Measurements from ENCODE around the gene RIC3.
A peak's percentile ranks its signal among the peaks of the same experiment; 100 is the strongest.

The RIC3 gene

DNA sequence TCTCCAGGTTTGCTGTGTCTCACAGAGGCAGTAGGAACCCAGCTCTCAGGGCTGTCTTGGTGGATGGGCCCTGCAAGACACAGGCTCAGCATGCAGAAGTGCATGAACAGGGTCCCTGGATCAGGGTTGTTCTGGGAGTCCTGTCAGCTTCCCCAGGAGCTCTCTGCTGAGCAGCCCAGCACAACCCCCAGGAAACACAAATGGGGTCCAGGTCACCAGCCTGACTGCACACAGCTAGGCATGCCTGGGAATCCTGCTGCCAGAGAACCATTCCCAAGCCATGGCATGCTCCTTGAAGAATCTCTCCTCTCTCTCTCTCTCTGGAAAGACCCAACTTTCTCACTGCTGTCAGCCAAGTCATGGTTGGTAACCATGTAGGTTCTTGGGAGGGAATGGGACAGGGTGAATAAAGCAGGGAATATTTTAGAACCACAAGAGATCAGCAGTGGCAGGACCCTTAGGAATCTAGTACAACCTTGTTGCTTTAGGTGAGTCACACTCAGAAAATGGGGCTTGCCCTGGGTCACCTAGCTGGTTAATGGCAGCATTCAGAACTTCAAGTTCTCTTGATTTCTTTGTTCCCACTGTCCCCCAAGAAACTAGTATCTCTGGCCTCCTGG lies 66.4 kb downstream of the RIC3 start:
- DNase-seq, result no peak

DNA sequence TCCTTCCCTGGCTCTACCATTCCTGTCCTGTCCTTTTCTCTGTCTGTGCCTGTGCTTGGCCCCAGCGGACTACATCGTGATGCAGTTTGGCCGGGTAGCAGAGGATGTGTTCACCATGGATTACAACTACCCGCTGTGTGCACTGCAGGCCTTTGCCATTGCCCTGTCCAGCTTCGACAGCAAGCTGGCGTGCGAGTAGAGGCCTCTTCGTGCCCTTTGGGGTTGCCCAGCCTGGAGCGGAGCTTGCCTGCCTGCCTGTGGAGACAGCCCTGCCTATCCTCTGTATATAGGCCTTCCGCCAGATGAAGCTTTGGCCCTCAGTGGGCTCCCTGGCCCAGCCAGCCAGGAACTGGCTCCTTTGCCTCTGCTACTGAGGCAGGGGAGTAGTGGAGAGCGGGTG lies 67.4 kb downstream of the RIC3 start:
- no peak for DNase-seq

DNA sequence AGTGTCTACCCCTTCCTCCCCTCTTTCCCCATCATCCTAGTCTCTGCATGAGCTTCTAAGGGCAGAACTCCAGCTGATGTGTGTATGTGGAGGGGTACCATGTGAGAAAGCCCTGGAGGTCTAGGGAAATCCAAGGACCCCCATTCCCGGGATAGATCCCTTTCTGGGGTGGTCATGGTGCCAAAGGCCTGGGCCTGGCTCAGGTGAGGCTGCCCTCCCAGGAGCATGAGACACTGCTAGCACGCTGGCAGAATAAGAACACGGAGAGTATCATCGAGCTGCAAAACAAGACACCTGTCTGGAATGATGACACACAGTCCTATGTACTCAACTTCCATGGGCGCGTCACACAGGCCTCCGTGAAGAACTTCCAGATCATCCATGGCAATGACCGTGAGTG lies 68.2 kb downstream of the RIC3 start:
- no peak for DNase-seq

DNA sequence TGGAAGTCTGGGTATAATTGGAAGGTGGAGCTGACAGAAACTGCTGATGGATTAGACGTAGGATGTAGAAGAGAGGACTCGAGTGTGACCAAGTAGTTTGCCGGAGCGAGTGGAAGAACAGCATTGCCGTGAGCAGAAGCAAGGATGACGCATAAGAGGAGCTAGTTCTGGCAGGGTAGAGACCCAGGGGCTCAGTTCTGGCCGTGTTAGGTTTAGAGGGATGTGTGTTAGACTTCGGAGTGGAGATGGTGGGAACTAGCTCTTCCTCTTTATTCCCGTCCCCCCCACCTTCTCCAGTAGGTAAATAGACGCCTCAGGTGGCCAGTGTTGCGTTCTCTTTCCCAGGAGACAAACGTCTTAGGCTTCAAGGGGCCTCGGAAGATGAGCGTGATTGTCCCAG lies 68.7 kb downstream of the RIC3 start:
- DNase-seq, result no peak

DNA sequence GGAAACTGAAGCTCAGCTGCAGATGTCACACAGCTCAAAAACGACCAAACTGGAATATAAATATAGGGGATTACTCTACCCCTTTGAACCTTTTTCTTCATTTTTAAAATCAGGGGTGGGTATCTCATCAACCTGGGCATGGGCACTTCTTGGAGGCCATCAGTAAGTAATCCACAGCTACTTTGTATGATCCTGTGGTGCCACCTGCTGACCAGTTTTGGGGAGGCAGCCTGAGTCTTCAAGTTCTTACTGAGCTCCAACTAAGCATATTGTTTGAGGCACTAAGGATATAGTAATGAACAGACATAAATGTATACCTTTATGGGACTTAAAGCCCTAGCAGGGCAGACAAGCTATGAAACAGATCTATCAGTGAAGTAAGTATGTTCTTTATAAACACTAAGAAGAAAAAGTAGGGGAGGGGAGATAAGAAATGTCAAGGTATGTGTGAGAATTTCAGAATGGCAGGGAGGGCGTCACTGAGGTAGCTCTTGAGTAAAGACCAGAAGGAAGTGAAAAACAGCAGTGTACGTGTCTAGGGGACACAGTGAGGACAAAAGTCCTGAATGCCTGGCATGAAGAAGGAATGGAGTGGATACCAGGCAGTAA lies 69.4 kb downstream of the RIC3 start:
- DNase-seq, result peak; percentile 74

DNA sequence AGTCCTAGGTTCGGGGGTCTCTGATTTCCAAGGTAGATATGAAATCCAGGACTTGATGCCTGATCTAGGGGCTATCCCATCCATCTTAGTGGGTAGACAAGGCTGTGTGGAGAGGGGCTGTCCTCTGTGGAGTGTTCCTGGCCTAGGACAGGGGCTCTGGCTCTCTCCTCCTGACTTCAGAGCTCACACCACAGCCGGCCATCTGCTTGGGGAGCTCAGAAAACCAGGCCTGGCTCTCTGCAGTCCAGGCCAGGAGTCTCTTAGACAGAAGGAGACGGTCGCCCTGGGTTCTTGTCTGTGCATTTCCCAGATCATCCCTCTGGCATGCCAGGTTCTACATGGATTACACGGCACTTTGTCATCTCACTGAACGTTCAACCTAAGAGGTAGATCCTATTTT lies 69.9 kb downstream of the RIC3 start:
- peak; percentile 49 for DNase-seq

DNA sequence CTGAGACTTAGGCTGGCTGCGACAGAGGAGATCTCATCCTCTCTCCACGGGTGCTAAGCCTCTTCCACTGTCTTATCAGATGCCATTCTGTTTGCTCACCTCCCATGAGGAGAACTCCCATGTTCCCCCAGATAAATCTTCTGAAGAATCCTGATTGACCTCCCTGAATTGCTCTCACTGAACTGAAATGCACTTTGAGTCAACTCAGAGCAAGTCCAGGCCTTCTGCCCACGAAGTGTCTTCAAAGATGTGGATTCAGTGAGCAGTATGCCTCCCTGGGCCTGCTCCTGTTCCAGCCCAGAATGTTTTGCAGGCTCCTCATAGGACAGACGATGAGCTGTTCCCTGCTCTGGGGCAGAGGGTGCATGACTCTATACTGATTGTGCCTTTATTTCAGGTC lies 70.5 kb downstream of the RIC3 start:
- peak; percentile 84 for DNase-seq

DNA sequence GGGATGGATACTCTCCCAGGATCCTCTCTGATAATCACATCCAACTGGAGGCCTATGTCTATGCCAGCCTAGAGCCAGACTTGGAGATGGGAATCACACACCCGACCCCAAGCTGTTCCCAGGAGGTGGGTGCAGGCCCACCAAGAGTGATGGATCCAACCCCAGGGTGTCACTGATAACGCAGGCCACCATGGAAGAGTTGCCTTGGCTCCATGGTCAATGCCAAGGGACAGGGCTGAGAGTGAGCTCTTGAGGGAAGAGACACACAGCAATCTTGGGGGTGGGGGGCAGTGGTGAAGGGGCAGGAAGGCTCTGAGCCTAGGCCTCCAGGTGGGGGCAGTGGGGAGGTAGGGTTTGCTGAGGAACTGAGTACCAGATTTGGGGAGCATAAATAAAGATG lies 70.9 kb downstream of the RIC3 start:
- no peak for DNase-seq

DNA sequence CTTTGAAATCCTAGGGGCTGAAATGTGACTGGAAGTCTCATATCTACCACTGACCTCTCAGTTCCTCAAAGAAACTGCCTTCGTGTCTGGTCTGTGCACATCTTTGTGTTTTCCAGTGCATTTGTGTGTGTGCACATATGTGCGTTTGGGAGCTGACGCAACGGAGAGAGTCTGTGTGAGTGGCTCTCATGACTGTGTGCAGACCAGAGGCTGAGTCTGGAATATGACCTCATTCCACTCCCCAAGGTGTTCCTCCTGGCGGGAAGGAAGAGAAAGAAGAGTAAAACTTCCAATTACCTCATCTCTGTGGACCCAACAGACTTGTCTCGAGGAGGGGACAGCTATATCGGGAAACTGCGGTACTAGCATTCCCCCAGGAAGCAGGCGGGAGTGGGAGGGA lies 71.4 kb downstream of the RIC3 start:
- DNase-seq, result peak; percentile 49

DNA sequence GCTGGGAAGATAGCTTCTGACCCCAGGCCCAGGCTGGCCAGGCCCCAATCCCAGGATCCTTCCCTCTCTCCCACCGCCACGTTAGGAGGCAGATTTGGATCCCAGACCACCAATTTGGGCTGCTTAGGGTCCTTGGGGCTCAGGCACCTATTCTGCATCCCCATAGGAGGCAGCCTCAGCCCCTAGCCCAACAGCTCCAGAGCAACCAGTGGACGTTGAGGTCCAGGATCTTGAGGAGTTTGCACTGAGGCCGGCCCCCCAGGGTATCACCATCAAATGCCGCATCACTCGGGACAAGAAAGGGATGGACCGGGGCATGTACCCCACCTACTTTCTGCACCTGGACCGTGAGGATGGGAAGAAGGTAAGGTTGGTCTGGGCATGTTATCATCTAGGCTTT lies 71.8 kb downstream of the RIC3 start:
- DNase-seq, result no peak

DNA sequence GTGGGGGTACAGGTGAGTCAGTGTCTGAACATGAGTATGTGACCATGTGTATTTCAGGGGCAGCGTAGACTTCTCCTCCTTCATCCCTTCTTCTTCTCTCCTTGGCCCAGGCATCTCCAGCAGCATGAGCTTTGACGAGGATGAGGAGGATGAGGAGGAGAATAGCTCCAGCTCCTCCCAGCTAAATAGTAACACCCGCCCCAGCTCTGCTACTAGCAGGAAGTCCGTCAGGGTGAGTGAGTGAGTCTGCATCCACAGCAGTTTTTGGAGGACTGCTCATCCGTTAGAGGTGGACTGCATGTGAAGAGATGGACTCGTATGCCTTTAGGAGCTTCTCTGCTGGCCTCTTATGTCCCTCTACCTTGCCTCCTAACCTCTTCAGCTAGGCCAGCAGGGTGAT lies 72.2 kb downstream of the RIC3 start:
- DNase-seq, result no peak

DNA sequence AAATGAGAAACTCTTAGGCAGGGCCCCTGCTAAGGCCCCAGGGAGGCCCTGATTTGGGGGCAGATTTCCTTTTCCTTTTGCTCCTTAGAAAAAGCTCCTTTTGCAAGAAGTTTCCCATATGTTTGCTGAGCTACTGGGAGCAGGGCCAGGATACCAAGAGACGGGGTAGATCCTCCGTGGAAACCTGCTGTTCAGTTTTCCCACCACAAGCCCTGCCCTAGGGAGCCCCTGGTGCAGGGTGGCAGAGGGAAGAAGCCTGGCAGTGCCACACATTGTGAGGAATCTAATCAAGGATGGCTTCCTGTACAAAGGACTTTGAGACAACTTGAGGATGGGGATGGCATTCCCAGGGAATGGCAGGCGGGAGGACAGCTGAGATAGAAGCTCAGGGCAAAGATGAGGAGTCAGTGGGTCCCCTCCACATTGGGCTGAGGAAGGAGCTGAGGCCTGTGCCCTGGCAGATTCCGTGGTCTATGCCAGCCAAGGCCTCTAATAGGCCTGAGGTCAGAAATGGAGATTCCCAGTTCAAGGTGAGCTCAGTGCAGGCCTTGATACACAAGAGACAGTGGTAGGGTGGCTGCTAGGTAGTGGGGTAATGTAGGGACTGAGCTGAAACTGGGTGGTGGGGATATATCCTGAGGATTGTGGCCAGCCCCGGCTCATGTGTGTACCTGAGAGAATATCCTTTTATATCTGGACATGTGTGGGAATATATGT lies 72.9 kb downstream of the RIC3 start:
- no peak for DNase-seq

DNA sequence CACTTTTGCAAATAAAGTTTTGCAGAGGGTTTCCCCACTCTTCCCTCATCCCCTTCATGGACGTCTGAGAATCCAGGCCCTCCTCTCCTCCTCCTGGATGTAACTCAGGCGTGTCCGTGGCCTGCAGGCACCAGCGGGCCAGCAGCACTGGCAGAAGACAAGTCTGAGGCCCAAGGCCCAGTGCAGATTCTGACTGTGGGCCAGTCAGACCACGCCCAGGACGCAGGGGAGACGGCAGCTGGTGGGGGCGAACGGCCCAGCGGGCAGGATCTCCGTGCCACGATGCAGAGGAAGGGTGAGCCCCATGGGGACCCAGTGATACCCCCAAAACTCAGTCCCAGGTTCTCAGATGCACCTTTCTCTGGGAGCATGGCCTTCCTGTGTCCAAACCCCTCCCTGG lies 73.5 kb downstream of the RIC3 start:
- no peak for DNase-seq

DNA sequence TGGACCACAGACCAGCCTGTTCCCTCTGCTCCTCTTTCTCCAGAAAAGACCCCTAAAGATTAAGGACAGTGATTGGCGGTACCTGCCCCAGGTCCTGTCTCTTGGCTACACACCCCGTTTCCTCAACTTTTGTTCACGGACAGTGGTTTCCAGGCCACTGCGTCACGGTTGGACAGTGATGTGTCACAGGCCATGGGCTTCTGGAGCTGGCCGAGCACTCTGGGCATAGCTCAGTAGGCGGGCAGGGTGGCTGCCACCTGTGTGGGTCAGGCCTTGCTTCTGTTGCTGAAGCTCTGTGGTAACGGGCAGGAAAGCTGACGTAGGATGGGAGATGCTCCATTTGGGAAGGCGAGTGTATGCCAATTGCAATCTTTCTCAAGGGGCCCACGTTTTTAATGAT lies 74.2 kb downstream of the RIC3 start:
- no peak for DNase-seq

DNA sequence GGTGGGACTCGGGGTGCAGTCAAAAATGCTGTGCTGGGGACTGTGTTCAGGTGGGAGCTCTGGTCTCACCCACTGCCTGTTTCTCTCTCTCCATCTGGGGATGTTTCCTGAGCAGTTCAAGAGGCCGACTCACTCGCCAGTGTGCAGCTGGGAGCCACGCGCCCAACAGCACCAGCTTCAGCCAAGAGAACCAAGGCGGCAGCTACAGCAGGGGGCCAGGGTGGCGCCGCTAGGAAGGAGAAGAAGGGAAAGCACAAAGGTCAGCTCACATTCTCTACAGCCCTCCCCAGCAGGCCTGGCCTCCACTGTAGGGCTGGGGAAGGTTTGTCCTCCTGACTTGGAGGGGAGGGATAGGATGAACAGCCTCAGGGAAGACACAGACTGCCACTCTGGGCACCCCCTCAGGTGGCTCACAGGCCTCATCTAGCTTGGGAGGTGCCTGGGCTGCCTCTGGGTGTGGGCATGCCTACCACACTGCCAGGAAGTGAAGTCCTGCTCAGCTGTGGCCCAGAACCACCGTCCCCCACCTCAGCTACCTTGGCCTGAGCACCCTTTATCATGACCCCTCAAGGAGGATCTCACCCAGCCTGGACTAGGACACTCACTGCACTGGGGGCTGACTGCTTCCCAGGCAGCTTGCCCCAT lies 74.8 kb downstream of the RIC3 start:
- no peak for DNase-seq

DNA sequence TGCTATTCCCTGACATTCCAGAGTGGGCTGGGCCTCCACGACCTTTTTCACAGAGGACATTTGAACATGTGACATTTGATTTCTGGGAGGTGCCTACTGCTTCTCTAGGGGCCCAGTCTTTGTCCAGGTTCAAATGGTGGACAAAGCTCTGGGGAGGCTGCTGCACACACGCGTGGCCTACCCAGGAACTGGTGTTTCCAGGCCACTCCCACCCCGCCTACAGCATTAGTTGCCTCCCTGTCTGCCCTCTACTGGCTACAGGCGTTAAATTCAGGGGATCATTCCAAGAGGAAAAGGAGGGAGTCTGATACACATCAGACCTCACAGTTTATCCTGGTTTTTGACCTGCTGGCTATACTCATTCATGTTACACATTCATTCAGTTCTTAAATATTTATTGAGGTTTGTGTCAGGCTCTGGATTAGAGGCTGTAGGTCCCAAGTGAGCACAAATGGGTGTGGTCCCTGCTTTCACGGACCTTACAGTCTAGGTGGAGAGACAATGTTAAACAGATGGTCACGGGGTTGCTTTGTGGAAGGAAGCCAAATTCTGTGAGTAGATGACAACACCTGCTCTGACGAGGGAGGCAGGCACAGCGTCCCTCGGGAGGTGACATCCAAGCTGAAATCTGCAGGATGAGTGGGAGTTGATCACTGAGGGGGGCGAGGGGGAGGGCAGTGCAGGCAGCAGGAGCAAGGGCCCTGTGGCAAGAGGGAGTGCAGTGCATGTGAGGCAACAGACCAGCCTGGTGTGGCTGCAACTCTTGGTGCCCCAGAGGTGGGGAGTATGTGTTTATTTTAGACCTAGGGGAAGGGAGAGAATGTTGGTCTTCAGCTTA lies 76.0 kb downstream of the RIC3 start:
- DNase-seq, result peak; percentile 69

DNA sequence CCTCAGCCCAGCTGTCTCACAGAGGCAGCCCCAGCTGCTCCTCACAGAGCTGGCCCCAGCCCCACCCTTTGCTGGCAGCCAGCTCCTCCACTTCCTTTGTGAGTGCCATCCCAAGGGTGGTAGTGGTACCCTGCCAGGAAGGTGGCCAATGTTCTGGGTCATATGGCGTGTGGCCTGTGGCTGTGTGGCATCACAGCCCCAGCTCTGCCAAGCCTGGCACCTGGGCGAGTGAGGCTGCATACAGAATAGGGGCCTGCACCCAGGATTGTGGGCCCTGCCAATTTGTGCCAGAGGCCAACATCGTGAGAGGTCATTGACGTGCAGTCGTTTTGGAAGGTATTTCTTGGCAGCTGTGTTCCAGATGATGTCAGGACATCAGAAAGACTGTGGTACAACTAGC lies 77.1 kb downstream of the RIC3 start:
- DNase-seq, result no peak

DNA sequence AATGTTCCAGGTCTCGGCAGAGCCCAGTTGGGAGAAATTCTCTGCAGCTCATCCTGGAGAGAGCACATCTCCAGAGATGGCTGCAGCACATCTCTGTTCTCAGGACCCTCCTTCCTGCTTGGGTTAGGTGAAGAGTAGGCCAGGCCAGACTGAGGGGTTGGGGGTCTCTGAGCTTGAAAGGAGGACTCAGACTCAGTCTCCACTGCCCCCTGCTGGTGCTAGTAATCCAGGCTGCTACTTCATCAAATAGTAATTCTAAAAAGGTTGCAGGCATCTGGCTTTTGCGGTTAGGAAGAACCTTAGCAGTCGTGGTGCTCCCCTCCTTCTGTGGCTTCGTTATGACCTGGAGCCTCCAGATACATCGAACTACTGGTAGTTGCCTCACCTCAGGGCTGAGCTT lies 78.1 kb downstream of the RIC3 start:
- peak; percentile 41 for DNase-seq

DNA sequence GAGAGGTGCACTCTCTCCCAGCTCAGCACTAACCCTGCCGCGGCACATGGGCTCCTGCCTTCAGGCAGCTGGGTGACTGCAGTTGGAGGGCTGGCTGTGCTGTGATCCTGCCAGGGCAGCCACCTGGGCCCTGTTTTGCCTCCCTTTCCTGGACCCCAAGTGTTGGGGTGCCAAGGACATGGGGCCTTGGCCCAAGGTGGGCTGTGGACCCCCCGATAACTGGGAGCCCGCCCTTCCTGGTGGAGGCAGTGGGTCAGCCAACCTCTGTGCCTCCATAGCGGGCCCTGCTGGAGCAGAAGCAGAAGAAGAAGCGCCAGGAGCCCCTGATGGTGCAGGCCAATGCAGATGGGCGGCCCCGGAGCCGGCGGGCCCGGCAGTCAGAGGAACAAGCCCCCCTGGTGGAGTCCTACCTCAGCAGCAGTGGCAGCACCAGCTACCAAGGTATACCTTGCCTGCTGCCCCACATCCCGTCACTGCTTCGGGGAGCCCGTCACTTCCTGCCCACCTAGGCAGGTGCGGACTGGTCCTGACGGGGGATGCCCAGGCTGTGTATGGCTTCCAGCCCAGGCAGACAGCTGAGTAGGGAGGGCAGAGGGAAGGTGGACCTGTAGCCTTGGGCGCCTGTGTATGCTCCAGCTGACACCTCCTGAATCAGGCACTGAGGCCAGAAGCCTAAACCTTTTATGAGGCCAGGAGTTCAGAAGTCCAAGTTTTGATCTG lies 78.9 kb downstream of the RIC3 start:
- no peak for DNase-seq

DNA sequence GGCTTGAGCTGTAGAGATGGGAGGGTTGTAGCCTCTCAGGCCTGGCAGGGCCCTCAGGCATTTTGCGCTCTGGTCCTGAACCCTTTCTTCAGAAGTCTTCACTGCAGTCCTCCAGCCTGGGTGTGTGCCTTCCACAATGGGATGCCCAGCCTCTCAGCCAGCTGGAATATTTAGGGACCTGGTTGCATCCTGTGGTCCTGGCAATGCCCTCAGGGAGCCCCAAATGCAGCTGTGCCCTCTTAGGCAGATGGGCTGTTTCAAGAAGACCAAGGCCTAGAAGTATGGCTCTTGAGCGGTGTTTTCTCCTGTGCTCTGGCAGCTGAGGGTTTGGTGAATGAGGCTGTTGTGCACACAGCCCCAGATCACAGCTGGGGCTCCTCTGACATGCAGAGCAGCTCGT lies 81.1 kb downstream of the RIC3 start:
- no peak for DNase-seq

DNA sequence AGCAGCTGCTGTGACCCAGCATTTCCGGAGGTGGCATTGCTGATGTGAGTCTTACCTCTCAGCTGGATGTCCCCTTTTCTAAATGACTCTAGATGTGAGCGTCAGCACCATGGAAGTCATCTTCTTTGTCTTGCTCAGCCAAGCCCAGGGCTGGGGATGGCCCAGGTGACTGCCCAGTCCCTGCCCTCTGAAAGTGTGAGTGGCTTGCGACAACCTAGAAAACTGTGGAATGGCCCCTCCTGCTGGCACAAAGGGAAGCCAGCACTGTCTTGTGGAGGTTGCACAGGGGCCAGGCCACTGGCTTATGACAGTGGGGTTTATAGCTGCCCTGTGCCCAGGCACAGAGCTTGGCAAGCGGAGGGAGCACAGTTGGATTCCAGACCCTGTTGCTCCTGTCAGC lies 81.6 kb downstream of the RIC3 start:
- DNase-seq, result no peak

DNA sequence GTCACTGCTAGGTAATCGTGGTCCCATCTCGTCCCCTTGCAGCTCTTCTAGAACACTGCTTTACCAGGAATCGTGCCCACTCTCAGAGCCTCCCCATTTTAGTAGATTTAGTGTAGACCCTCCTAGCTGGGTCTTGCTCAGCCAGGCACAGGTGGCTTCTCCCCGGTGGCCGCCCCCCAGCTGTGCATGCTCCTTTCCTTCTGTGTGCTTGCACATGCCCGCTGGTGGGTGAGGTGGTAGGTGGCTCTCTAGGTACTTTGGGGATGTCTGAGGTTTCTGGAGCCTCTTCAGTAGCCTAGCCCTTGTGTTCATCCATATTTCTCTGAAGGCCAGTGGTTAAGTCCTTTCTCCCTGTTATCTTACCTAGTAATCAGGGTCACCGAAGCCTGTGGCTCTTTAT lies 82.3 kb downstream of the RIC3 start:
- no peak for DNase-seq
